Effector memory CD8-positive, alpha-beta T cell (primary cell): ENCODE data around the gene RETREG3.
A peak's percentile ranks its signal among the peaks of the same experiment; 100 is the strongest.
"Not testable (repeated sequence)": the region's sequence is repeated elsewhere in the genome, so short reads cannot be mapped to it uniquely, and the experiment has no call there.

Source experiments
- ATAC-seq: fragments of 150-1000 bp; cut with Tn5 transposase; replicated peaks from 2 replicates; pipeline ENCODE4 v1.10.0; 2021; ENCODE audit warnings: mild to moderate bottlenecking, moderate library complexity
- DNase-seq, 3 experiments: peaks; one replicate each; pipeline ENCODE4 v3.0.0; 2021
- H3K27ac Mint-ChIP-seq, 2 donors: one replicate each; pipeline ENCODE4 v1.8.0; 2022; ENCODE audit warnings: mild to moderate bottlenecking in 2 of 2, mixed read lengths in 2 of 2, moderate library complexity in 2 of 2
- H3K27me3 Mint-ChIP-seq, 2 donors: one replicate each; pipeline ENCODE4 v1.8.0; 2022; ENCODE audit warnings: mixed read lengths in 2 of 2
- H3K36me3 Mint-ChIP-seq: one replicate; pipeline ENCODE4 v1.8.0; 2022; ENCODE audit warnings: mild to moderate bottlenecking, moderate library complexity, mixed read lengths; ENCODE audit not compliant: insufficient read depth
- H3K4me1 Mint-ChIP-seq, 2 donors: one replicate each; pipeline ENCODE4 v1.8.0; 2022; ENCODE audit warnings: low read depth in 2 of 2, mixed read lengths in 2 of 2
- H3K4me3 Mint-ChIP-seq, 2 donors: one replicate each; pipeline ENCODE4 v1.8.0; 2022; ENCODE audit warnings: mild to moderate bottlenecking in 2 of 2, mixed read lengths in 2 of 2, moderate library complexity in 2 of 2
- H3K9me3 Mint-ChIP-seq, 2 donors: one replicate each; pipeline ENCODE4 v1.8.0; 2022; ENCODE audit warnings: mixed read lengths in 2 of 2

Gene RETREG3

GRCh38 chr17:42623732-42624596 is 14.8 kb upstream of the RETREG3 start:
- ATAC-seq (no peak), DNase-seq (no peak)
- Mint-ChIP-seq H3K9me3 (no peaks in the 10 kb centered on the region), H3K27ac (no peak overlapping the region), H3K4me1 (no peaks in the 10 kb centered on the region), H3K4me3 (no peak overlapping the region), H3K36me3 (no peaks in the 10 kb centered on the region), H3K27me3 (no peaks in the 10 kb centered on the region)

GRCh38 chr17:42623271-42623670 is 14.1 kb upstream of the RETREG3 start:
- Mint-ChIP-seq H3K36me3 (no peaks in the 10 kb centered on the region), H3K27ac (no peak overlapping the region), H3K4me3 (no peak overlapping the region), H3K4me1 (peaks cover 0 to 2% of the 10 kb centered on the region in 2 donors), H3K27me3 (no peaks in the 10 kb centered on the region), H3K9me3 (no peaks in the 10 kb centered on the region)
- no peak for DNase-seq
- no peak for ATAC-seq

DNA sequence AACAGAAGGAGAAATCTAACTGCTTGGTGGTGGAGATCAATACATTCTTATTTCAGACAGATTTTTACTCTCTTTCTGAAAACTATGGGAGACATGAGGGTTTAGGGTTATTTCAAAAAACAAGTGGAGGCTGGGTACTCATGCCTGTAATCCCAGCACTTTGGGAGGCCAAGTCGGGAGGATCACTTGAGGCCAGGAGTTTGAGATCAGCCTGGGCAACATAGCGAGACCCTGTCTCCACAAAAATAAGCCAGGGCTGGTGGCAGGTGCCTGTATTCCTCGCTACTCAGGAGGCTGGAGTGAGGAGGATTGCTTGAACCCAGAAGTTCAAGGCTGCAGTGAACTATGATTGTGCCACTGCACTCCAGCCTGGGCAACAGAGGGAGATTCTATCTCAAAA is 12.8 kb upstream of the RETREG3 start:
- ATAC-seq, H3K36me3 Mint-ChIP-seq, DNase-seq, H3K4me3 Mint-ChIP-seq, H3K27me3 Mint-ChIP-seq, H3K9me3 Mint-ChIP-seq, H3K4me1 Mint-ChIP-seq: not testable (repeated sequence)
- peak overlapping the region in 1 of 2 donors; percentile 4 for H3K27ac Mint-ChIP-seq

DNA sequence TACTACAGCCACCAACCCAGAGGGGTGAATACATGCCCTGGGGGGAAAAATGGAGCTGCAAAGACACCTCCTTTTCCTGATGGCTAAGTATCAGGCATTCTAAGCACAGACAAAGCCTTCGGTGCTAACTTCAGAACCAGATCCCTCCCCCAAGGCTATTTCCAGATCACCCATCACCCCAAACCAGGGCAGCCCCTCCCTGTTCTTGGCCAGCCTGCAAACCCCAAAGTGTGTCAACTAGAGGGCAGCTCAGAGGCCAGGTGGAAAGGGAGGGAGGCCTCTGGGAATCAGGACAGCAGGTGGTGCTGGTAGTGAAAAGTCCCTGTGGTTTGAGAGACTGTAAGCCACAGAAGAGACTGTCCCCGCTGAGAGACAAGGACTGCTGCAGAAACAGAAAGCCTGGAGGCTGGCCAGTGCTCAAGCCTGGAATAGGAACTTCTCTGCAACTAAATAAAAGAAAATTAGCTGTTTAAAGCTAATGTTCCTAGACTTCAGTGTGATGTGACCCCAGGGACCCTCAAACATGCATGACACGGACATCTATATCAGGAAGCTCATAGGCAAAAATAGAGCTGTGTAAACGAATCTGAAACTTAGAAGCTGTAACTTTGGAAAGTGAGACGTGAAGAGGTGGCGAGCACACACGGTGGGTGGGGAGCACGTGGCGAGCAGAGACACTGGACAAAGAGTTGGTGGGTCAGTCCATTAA is 9.4 kb upstream of the RETREG3 start:
- DNase-seq (no peak), ATAC-seq (peak; percentile 26)
- Mint-ChIP-seq H3K4me1 (peaks cover 0 to 5% of the 10 kb centered on the region in 2 donors), H3K9me3 (no peaks in the 10 kb centered on the region), H3K27me3 (no peaks in the 10 kb centered on the region), H3K27ac (no peak overlapping the region), H3K36me3 (peaks cover 9% of the 10 kb centered on the region), H3K4me3 (no peak overlapping the region)

- Mint-ChIP-seq H3K4me1 (peaks cover 0 to 5% of the 10 kb centered on the region in 2 donors), H3K36me3 (peaks cover 12% of the 10 kb centered on the region), H3K9me3 (no peaks in the 10 kb centered on the region), H3K27me3 (no peaks in the 10 kb centered on the region), H3K27ac (no peak overlapping the region), H3K4me3 (no peak overlapping the region)
- ATAC-seq (no peak), DNase-seq (no peak)
Observed at GRCh38 chr17:42617956-42618431, 8.8 kb upstream of the RETREG3 start.

DNA sequence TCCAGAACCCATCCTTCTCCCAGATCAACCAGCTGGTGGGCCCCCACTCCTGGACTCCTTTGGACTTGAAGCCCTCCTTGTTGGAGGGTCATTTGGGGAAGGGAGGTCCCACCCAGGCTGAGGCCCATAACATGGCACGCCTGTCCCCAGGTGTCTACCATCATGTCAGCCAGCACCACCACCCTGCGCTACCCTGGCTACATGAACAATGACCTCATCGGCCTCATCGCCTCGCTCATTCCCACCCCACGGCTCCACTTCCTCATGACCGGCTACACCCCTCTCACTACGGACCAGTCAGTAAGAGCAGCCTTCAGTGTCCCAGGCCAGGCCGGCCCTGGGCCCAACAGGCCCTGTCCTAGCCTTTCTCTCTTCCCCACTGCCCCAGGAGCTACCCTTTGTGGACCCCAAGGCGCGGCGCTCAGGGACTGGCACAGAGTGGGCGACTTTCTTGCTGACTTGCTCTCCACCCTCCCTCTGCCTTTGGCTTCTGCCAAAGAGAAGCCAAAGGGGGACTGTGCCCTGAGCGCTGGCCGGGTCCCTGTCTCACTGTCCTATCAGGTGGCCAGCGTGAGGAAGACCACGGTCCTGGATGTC is 4.6 kb upstream of the RETREG3 start:
- Mint-ChIP-seq H3K4me3 (no peak overlapping the region), H3K27ac (no peak overlapping the region), H3K27me3 (no peaks in the 10 kb centered on the region), H3K4me1 (peaks cover 6 to 7% of the 10 kb centered on the region in 2 donors), H3K9me3 (no peaks in the 10 kb centered on the region), H3K36me3 (peaks cover 28% of the 10 kb centered on the region)
- DNase-seq (no peak), ATAC-seq (no peak)

- no peaks in the 10 kb centered on the region for H3K9me3 Mint-ChIP-seq
- peaks cover 9 to 16% of the 10 kb centered on the region in 2 donors for H3K4me1 Mint-ChIP-seq
- no peak overlapping the region for H3K27ac Mint-ChIP-seq
- DNase-seq, result no peak
- H3K36me3 Mint-ChIP-seq, result peaks cover 33% of the 10 kb centered on the region
- no peak for ATAC-seq
- no peaks in the 10 kb centered on the region for H3K27me3 Mint-ChIP-seq
- H3K4me3 Mint-ChIP-seq, result no peak overlapping the region
Observed at GRCh38 chr17:42612013-42612412, 2.8 kb upstream of the RETREG3 start.

GRCh38 chr17:42609814-42610801 is 934 bp upstream of the RETREG3 start:
- not testable (repeated sequence) for ATAC-seq, H3K9me3 Mint-ChIP-seq, H3K27me3 Mint-ChIP-seq
- Mint-ChIP-seq H3K36me3 (peaks cover 45% of the 10 kb centered on the region), H3K4me3 (peak overlapping the region; percentile 98 to 99), H3K4me1 (peaks cover 24 to 35% of the 10 kb centered on the region in 2 donors), H3K27ac (peak overlapping the region; percentile 97)
- peak in 1 of 3 experiments; percentile 2 for DNase-seq

DNA sequence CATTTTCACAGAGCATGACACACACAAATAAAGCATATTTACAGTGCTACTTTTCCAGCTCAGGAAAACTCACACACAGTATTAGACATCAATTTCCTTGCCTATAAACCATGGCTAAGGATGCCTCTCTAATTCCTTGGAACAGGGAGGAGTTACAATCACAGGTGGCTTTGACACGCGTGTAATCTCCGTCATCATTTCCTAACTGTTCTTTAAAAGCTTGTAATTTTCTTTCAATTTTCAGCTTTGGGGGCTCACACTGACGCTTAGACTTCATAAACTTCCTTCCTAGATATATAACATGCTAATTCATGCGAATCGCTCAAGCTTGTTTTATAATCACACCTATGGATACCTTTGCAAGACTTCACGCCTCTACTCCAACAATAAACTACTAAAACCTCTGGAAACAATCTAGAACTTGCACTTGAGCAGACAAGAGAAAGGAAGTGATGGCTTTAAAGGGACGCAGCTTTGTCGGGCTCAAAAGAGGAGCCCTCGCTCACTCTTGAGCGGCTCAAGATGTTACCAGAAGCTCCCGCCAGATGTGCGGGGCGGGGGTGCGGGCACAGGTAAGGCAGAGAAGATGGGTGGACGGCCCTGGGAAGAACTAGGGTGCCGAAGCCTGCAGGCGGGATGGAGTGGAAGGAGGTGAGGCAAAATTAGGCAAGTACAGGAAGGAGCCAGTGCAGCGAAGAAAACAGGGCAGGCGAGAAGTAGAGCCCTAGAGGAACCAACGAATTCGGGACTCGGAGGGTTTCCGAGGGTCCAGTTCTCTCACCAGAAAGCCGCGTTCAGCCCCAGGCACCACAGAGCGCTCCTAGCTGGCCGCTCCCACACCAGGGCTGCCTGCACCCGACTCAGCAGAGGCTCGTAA is 631 bp downstream of the RETREG3 start:
- peaks cover 50% of the 10 kb centered on the region for H3K36me3 Mint-ChIP-seq
- DNase-seq (peak in 1 of 3 experiments; percentile 6), ATAC-seq (peak; percentile 62)
- H3K9me3 Mint-ChIP-seq, result no peaks in the 10 kb centered on the region
- H3K27ac Mint-ChIP-seq, result peak overlapping the region; percentile 97
- H3K4me3 Mint-ChIP-seq, result peak overlapping the region; percentile 98 to 99
- H3K4me1 Mint-ChIP-seq, result peaks cover 32 to 49% of the 10 kb centered on the region in 2 donors
- no peaks in the 10 kb centered on the region for H3K27me3 Mint-ChIP-seq

DNA sequence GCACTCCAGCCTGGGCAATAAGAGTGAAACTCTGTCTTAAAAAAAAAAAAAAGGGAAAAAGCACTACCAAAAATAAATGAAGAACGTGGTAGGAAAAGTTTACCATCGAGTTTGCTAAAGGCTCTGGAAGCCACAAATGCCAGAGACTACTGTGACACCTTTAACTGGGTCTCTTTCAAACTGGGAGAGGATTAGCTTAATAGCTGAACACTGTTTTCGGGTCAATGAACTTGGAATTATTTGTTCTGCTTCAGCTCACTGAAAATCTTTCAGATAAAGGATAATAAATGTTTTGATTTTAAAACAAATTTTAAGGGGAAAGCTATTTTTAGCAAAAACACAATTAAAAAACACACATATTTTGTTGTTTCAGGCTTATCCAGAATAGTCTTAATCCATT is 1.4 kb downstream of the RETREG3 start:
- no peak for ATAC-seq
- no peak for DNase-seq
- Mint-ChIP-seq H3K4me3 (peak overlapping the region; percentile 98 to 99), H3K36me3 (peaks cover 52% of the 10 kb centered on the region), H3K4me1 (peaks cover 39 to 56% of the 10 kb centered on the region in 2 donors), H3K27ac (peak overlapping the region; percentile 77 to 97), H3K9me3 (no peaks in the 10 kb centered on the region), H3K27me3 (no peaks in the 10 kb centered on the region)

GRCh38 chr17:42603318-42603717 is 5.9 kb downstream of the RETREG3 start:
- Mint-ChIP-seq H3K9me3 (no peaks in the 10 kb centered on the region), H3K27me3 (no peaks in the 10 kb centered on the region), H3K36me3 (peaks cover 72% of the 10 kb centered on the region), H3K4me1 (peaks cover 47 to 71% of the 10 kb centered on the region in 2 donors), H3K4me3 (peak overlapping the region; percentile 23 to 54), H3K27ac (peak overlapping the region; percentile 77 to 88)
- ATAC-seq, result no peak
- DNase-seq, result no peak

DNA sequence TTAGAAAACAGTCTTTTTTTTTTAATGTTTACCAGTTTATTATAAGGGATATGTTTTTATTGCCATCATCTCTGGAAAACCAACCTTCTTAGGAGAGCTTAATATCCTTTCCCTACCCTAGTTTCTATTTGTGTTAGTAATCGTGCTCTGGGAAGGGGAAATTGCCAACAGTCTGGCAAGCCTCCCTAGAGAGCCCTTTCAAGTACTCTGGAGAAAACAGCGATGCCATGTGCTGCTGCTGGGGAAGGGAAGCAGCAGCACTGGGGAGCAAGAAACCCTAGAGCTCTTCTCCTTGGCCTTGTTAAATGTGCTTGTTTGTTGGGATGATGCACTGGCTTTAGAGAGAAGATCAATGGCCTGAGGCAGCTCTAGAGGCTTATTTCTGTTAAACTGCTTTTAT is 10.3 kb downstream of the RETREG3 start:
- peak overlapping the region in 1 of 2 donors; percentile 8 for H3K27ac Mint-ChIP-seq
- DNase-seq (no peak), ATAC-seq (no peak)
- peaks cover 26 to 45% of the 10 kb centered on the region in 2 donors for H3K4me1 Mint-ChIP-seq
- H3K36me3 Mint-ChIP-seq, result peaks cover 88% of the 10 kb centered on the region
- no peaks in the 10 kb centered on the region for H3K27me3 Mint-ChIP-seq
- H3K9me3 Mint-ChIP-seq, result no peaks in the 10 kb centered on the region
- H3K4me3 Mint-ChIP-seq, result peak overlapping the region in 1 of 2 donors; percentile 14
